Thoracic aorta (tissue), 2 donors: ENCODE results near the gene RPTOR. TPM values are rescaled to one million over a fixed set of nuclear protein-coding genes. Genes with fewer than 3 reads are reported as not detected.
"Not testable (repeated sequence)": the region's sequence is repeated elsewhere in the genome, so short reads cannot be mapped to it uniquely, and the experiment has no call there.

Source experiments
- ATAC-seq: fragments of 150-250 bp; one replicate; pipeline ENCODE4 v1.8.0; 2017; ENCODE audit warnings: low read depth; ENCODE audit not compliant: insufficient number of reproducible peaks, low FRiP score
- DNase-seq: peaks from one replicate; pipeline ENCODE4 v3.0.0-alpha.2; 2020; ENCODE audit warnings: low spot score
- H3K27ac ChIP-seq, 2 donors: fragments of 200-600 bp; sonication (generic); 1 replicate in 1 of 2; 2 replicates in 1 of 2; pipeline ENCODE4 v1.5.1; 2016; ENCODE audit warnings: mild to moderate bottlenecking in 2 of 2, moderate library complexity in 2 of 2
- H3K27me3 ChIP-seq: fragments of 200-600 bp; sonication (generic); replicated peaks from 2 replicates; pipeline ENCODE4 v1.6.0; 2016; ENCODE audit warnings: mild to moderate bottlenecking; ENCODE audit not compliant: insufficient read depth
- H3K36me3 ChIP-seq: fragments of 200-600 bp; sonication (generic); one replicate; pipeline ENCODE4 v1.5.1; 2016
- H3K4me1 ChIP-seq, 2 donors: fragments of 200-600 bp; sonication (generic); 1 replicate in 1 of 2; 2 replicates in 1 of 2; pipeline versions ENCODE4 v1.5.1 to v1.6.0; 2016; ENCODE audit warnings: low read depth in 2 of 2, mild to moderate bottlenecking in 1 of 2; ENCODE audit not compliant: control insufficient read depth in 1 of 2
- H3K4me3 ChIP-seq: fragments of 200-600 bp; sonication (generic); 2 replicates; pipeline ENCODE4 v1.5.1; 2016; ENCODE audit warnings: mild to moderate bottlenecking
- H3K9me3 ChIP-seq: fragments of 200-600 bp; sonication (generic); 2 replicates; pipeline ENCODE4 v1.5.1; 2016
- total RNA-seq, 2 donors: library from RNA; depleted of rRNA; stranded (reverse); fragments of >200 nt; gene quantifications; one replicate each; pipeline versions ENCODE4 v1.1.0 to v1.2.3, GENCODE V29; 2016
- TF ChIP-seq, protein P1 (sequence below): fragments of 200-600 bp; sonication (generic); IDR thresholded peaks from one replicate; pipeline ENCODE4 v1.5.1; 2019; ENCODE audit warnings: antibody characterized with exemption

Gene RPTOR
- total RNA-seq, 2 donors from 2014 or later = 42.0 to 47.4 TPM

DNA sequence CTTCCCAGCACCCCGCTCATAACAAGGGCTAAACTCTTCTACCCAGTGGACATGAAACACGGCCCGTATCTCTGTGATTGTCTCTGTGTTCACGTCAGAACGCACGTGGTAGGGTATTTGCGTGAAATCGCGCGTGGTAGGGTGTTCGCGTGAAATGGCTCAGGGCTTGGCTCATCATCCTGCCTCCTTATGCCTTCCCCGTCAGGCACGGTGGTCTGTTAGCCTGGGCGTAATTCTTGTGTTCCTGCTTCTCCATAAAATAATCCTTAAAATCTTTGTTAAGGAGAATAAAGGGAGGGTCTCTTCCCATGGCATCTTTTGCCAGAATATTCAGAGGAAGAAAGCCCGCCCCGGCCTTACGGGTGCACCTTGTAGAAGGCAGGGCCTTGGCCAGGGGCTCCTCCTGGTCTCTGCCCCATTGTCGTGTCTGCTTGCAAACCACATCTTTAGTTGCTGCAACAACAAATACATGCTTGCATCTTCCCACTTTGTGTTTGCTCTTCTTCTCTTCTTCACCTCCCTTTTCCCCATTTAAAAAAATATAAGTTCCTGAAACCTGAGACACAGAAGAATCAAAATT, 330.3 kb downstream of the RPTOR start:
- DNase-seq (no peak), ATAC-seq (no peak)
- TF ChIP-seq, protein P1, sequence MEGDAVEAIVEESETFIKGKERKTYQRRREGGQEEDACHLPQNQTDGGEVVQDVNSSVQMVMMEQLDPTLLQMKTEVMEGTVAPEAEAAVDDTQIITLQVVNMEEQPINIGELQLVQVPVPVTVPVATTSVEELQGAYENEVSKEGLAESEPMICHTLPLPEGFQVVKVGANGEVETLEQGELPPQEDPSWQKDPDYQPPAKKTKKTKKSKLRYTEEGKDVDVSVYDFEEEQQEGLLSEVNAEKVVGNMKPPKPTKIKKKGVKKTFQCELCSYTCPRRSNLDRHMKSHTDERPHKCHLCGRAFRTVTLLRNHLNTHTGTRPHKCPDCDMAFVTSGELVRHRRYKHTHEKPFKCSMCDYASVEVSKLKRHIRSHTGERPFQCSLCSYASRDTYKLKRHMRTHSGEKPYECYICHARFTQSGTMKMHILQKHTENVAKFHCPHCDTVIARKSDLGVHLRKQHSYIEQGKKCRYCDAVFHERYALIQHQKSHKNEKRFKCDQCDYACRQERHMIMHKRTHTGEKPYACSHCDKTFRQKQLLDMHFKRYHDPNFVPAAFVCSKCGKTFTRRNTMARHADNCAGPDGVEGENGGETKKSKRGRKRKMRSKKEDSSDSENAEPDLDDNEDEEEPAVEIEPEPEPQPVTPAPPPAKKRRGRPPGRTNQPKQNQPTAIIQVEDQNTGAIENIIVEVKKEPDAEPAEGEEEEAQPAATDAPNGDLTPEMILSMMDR = no peak
- Histone ChIP-seq H3K4me3 (no peak overlapping the region), H3K27ac (no peak overlapping the region), H3K4me1 (peaks cover 4 to 6% of the 10 kb centered on the region in 2 donors), H3K9me3 (no peaks in the 10 kb centered on the region), H3K27me3 (no peaks in the 10 kb centered on the region), H3K36me3 (no peaks in the 10 kb centered on the region)

GRCh38 chr17:80875480-80875995, 330.9 kb downstream of the RPTOR start:
- not testable (repeated sequence) for H3K36me3 ChIP-seq, H3K27me3 ChIP-seq, H3K27ac ChIP-seq, ATAC-seq, DNase-seq, H3K4me1 ChIP-seq, H3K4me3 ChIP-seq, H3K9me3 ChIP-seq

- H3K4me1 ChIP-seq, H3K27ac ChIP-seq, H3K36me3 ChIP-seq, H3K4me3 ChIP-seq, ATAC-seq, DNase-seq, H3K27me3 ChIP-seq, H3K9me3 ChIP-seq: not testable (repeated sequence)
These were observed 331.9 kb downstream of the RPTOR start for GRCh38 chr17:80876456-80876949.

GRCh38 chr17:80876950-80877728, 332.5 kb downstream of the RPTOR start:
- peaks cover 0 to 6% of the 10 kb centered on the region in 2 donors for H3K4me1 ChIP-seq
- H3K27ac ChIP-seq = no peak overlapping the region
- TF ChIP-seq, protein P1 = no peak
- peaks cover 5% of the 10 kb centered on the region for H3K36me3 ChIP-seq
- no peaks in the 10 kb centered on the region for H3K9me3 ChIP-seq
- no peak for DNase-seq
- H3K4me3 ChIP-seq = no peak overlapping the region
- ATAC-seq = no peak
- H3K27me3 ChIP-seq = no peaks in the 10 kb centered on the region

- ATAC-seq = no peak
- DNase-seq = no peak
- TF ChIP-seq, protein P1 = no peak
These were observed 333.2 kb downstream of the RPTOR start for GRCh38 chr17:80877729-80878303.

More at GRCh38 chr17:80877729-80878303, 333.2 kb downstream of the RPTOR start:
- H3K36me3 ChIP-seq = peaks cover 5% of the 10 kb centered on the region
- H3K9me3 ChIP-seq = no peaks in the 10 kb centered on the region
- H3K27ac ChIP-seq = no peak overlapping the region
- no peak overlapping the region for H3K4me3 ChIP-seq
- H3K27me3 ChIP-seq = no peaks in the 10 kb centered on the region
- H3K4me1 ChIP-seq = no peaks in the 10 kb centered on the region
